HG02571 (cell line): ENCODE measurements around the gene SP100.
A peak's percentile ranks its signal among the peaks of the same experiment; 100 is the strongest.
"Not testable (repeated sequence)": the region's sequence is repeated elsewhere in the genome, so short reads cannot be mapped to it uniquely, and the experiment has no call there.

Experiments
- ATAC-seq: cut with Tn5 transposase; IDR thresholded peaks from one replicate; pipeline ENCODE4 v1.9.1; 2021; ENCODE audit warnings: mild to moderate bottlenecking, moderate library complexity; ENCODE audit not compliant: unreplicated experiment

The SP100 gene

GRCh38 chr2:230416061-230416721 lies at the start of gene SP100:
SP100 (plus strand) TSS chr2:230416201; CDS start chr2:230416297, 96 bp downstream.
- ATAC-seq: peak; percentile 65

- ATAC-seq: no peak
Observed at GRCh38 chr2:230382108-230382507, 33.9 kb upstream of the SP100 start.

- no peak for ATAC-seq
Observed at GRCh38 chr2:230383453-230383852, 32.5 kb upstream of the SP100 start.

- ATAC-seq: no peak
Observed at GRCh38 chr2:230384986-230385385, 31.0 kb upstream of the SP100 start.

GRCh38 chr2:230394301-230394700 lies 21.7 kb upstream of the SP100 start:
- ATAC-seq: no peak

- not testable (repeated sequence) for ATAC-seq
Observed at GRCh38 chr2:230398698-230399097, 17.3 kb upstream of the SP100 start.

- no peak for ATAC-seq
Observed at GRCh38 chr2:230400041-230400440, 16.0 kb upstream of the SP100 start.

GRCh38 chr2:230400454-230400853 lies 15.5 kb upstream of the SP100 start:
- ATAC-seq: no peak

- not testable (repeated sequence) for ATAC-seq
Observed at GRCh38 chr2:230401026-230401425, 15.0 kb upstream of the SP100 start.

GRCh38 chr2:230403746-230404145 lies 12.3 kb upstream of the SP100 start:
- ATAC-seq: no peak

- no peak for ATAC-seq
Observed at GRCh38 chr2:230405824-230406223, 10.2 kb upstream of the SP100 start.

- ATAC-seq: no peak
Observed at GRCh38 chr2:230408244-230408842, 7.7 kb upstream of the SP100 start.

- not testable (repeated sequence) for ATAC-seq
Observed at GRCh38 chr2:230409316-230409715, 6.7 kb upstream of the SP100 start.

- ATAC-seq: no peak
Observed at GRCh38 chr2:230410263-230410662, 5.7 kb upstream of the SP100 start.

GRCh38 chr2:230410861-230411569 lies 5.0 kb upstream of the SP100 start:
- ATAC-seq: no peak

GRCh38 chr2:230411570-230412370 lies 4.2 kb upstream of the SP100 start:
- peak; percentile 46 for ATAC-seq

GRCh38 chr2:230412371-230412711 lies 3.7 kb upstream of the SP100 start:
- no peak for ATAC-seq

GRCh38 chr2:230412846-230413245 lies 3.2 kb upstream of the SP100 start:
- ATAC-seq: no peak

- ATAC-seq: no peak
Observed at GRCh38 chr2:230413479-230413878, 2.5 kb upstream of the SP100 start.

GRCh38 chr2:230414302-230414701 lies 1.7 kb upstream of the SP100 start:
- ATAC-seq: no peak

- no peak for ATAC-seq
Observed at GRCh38 chr2:230417436-230417835, 1.4 kb downstream of the SP100 start.
